Neural progenitor cell (in vitro differentiated cells): ENCODE results near the gene KRT35. TPM values are rescaled to one million over a fixed set of nuclear protein-coding genes. Genes with fewer than 3 reads are reported as not detected.

Experiments used
- DNase-seq: peaks from one replicate; pipeline ENCODE4 v3.0.0-alpha.2; 2016; ENCODE audit warnings: low spot score
- H2AFZ ChIP-seq: fragments of 200-600 bp; sonication (generic); replicated peaks from 2 replicates; pipeline ENCODE4 v1.6.1; 2016; ENCODE audit warnings: antibody characterized with exemption
- H3F3A ChIP-seq: fragments of 200-600 bp; sonication (generic); 2 replicates; pipeline ENCODE4 v1.6.1; 2016; ENCODE audit warnings: antibody characterized with exemption, low read depth
- H3K27ac ChIP-seq: fragments of 200-600 bp; sonication (generic); 2 replicates; pipeline ENCODE4 v1.5.1; 2016; ENCODE audit warnings: mild to moderate bottlenecking
- H3K27me3 ChIP-seq: fragments of 200-600 bp; sonication (generic); 2 replicates; pipeline ENCODE4 v1.6.1; 2016; ENCODE audit warnings: mild to moderate bottlenecking, moderate library complexity
- H3K36me3 ChIP-seq: fragments of 200-600 bp; sonication (generic); 2 replicates; pipeline ENCODE4 v1.5.1; 2016
- H3K4me1 ChIP-seq: fragments of 200-600 bp; sonication (generic); 2 replicates; pipeline ENCODE4 v1.6.1; 2016; ENCODE audit warnings: mixed run types
- H3K4me2 ChIP-seq: fragments of 200-600 bp; sonication (generic); 2 replicates; pipeline ENCODE4 v1.6.1; 2016
- H3K4me3 ChIP-seq: fragments of 200-600 bp; sonication (generic); 2 replicates; pipeline ENCODE4 v1.5.1; 2016
- H3K79me2 ChIP-seq: fragments of 200-600 bp; sonication (generic); 2 replicates; pipeline ENCODE4 v1.6.1; 2016; ENCODE audit warnings: low read depth
- H3K9ac ChIP-seq: fragments of 200-600 bp; sonication (generic); 2 replicates; pipeline ENCODE4 v1.6.1; 2016
- H3K9me3 ChIP-seq: fragments of 200-600 bp; sonication (generic); 2 replicates; pipeline ENCODE4 v1.5.1; 2016; ENCODE audit warnings: low read depth
- H4K20me1 ChIP-seq: fragments of 200-600 bp; sonication (generic); 2 replicates; pipeline ENCODE4 v1.6.1; 2016; ENCODE audit warnings: low read depth
- H3K27ac Mint-ChIP-seq: 3 replicates; pipeline ENCODE4 v1.8.0; 2021; ENCODE audit warnings: mixed read lengths
- H3K27me3 Mint-ChIP-seq: 2 replicates; pipeline ENCODE4 v1.8.0; 2022; ENCODE audit warnings: low read depth, mild to moderate bottlenecking, inconsistent platforms, moderate library complexity, mixed read lengths; ENCODE audit not compliant: insufficient read depth
- H3K36me3 Mint-ChIP-seq: 3 replicates; pipeline ENCODE4 v1.8.0; 2021; ENCODE audit warnings: mixed read lengths
- H3K4me1 Mint-ChIP-seq: 3 replicates; pipeline ENCODE4 v1.8.0; 2021; ENCODE audit warnings: mixed read lengths
- H3K4me3 Mint-ChIP-seq: 3 replicates; pipeline ENCODE4 v1.8.0; 2021; ENCODE audit warnings: mild to moderate bottlenecking, moderate library complexity, mixed read lengths
- H3K9me3 Mint-ChIP-seq: 3 replicates; pipeline ENCODE4 v1.8.0; 2020; ENCODE audit warnings: mixed read lengths
- CTCF ChIP-seq: fragments of 200-600 bp; sonication (generic); IDR thresholded peaks from 2 replicates; pipeline ENCODE4 v1.5.1; 2017; ENCODE audit warnings: antibody characterized with exemption, mild to moderate bottlenecking
- EZH2 ChIP-seq: fragments of 200-600 bp; sonication (generic); IDR thresholded peaks from 2 replicates; pipeline ENCODE4 v1.6.1; 2017; ENCODE audit warnings: antibody characterized with exemption, mild to moderate bottlenecking, moderate library complexity
- EZH2phosphoT487 ChIP-seq: fragments of 200-600 bp; sonication (generic); IDR thresholded peaks from 2 replicates; pipeline ENCODE4 v1.6.1; 2017; ENCODE audit warnings: antibody characterized with exemption
- total RNA-seq: library from RNA; depleted of rRNA; stranded (reverse); fragments of >200 nt; gene quantifications from 2 replicates; pipeline ENCODE4 v1.2.3, GENCODE V29; 2015; ENCODE audit warnings: low replicate concordance

The KRT35 gene
- total RNA-seq, 1 donor from 2014 or later = not detected

DNA sequence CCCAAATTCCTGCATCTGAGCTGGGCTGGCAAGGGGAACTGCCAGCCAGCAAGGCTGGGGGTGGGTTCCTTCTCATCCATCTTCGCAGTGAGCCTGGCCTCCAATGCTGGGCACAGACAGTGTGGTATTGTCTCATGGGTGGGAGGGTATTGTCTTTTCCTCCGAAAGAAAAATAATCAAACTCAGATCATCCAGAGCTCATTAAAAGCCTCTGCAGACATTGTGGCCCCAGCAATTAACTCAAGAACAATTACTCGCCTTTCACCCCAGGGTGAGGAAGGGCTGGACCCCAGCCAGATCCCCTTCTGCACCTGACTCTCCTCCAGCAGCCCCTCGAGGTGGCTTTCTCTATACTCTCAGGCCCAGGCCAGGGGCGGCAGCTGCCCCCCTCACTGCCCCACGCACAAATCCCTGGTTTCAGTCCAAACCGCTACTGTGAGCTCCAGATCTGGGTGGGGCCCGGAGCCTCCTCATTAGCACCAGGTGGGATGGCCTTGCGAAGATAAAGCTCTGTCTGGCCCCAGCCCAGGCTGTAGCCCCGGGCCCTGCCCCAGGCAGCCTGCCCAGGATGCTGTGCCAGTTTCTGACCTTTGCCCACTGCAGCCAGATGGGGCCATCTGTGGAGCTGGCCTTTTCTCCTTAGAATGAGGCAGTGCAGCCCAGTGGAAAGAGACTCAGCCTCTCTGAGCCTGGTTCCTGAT is 40.0 kb upstream of the KRT35 start:
- H3K36me3 ChIP-seq = no peaks in the 10 kb centered on the region
- H3F3A ChIP-seq = peaks cover 31% of the 10 kb centered on the region
- no peak overlapping the region for H3K4me3 ChIP-seq
- no peak overlapping the region for H2AFZ ChIP-seq
- H3K4me1 Mint-ChIP-seq = peaks cover 5% of the 10 kb centered on the region
- H3K9me3 ChIP-seq = no peaks in the 10 kb centered on the region
- peaks cover 28% of the 10 kb centered on the region for H4K20me1 ChIP-seq
- H3K36me3 Mint-ChIP-seq = no peaks in the 10 kb centered on the region
- no peak overlapping the region for H3K4me3 Mint-ChIP-seq
- peaks cover 2% of the 10 kb centered on the region for H3K9me3 Mint-ChIP-seq
- DNase-seq = no peak
- H3K4me1 ChIP-seq = peaks cover 8% of the 10 kb centered on the region
- H3K27ac Mint-ChIP-seq = peak overlapping the region; percentile 47
- H3K27ac ChIP-seq = no peak overlapping the region
- no peak overlapping the region for H3K4me2 ChIP-seq
- no peak for TF ChIP-seq EZH2
- no peak for TF ChIP-seq CTCF
- no peak for TF ChIP-seq EZH2phosphoT487
- no peak overlapping the region for H3K9ac ChIP-seq
- no peaks in the 10 kb centered on the region for H3K27me3 ChIP-seq
- H3K27me3 Mint-ChIP-seq = peaks cover 18% of the 10 kb centered on the region
- H3K79me2 ChIP-seq = peaks cover 8% of the 10 kb centered on the region

DNA sequence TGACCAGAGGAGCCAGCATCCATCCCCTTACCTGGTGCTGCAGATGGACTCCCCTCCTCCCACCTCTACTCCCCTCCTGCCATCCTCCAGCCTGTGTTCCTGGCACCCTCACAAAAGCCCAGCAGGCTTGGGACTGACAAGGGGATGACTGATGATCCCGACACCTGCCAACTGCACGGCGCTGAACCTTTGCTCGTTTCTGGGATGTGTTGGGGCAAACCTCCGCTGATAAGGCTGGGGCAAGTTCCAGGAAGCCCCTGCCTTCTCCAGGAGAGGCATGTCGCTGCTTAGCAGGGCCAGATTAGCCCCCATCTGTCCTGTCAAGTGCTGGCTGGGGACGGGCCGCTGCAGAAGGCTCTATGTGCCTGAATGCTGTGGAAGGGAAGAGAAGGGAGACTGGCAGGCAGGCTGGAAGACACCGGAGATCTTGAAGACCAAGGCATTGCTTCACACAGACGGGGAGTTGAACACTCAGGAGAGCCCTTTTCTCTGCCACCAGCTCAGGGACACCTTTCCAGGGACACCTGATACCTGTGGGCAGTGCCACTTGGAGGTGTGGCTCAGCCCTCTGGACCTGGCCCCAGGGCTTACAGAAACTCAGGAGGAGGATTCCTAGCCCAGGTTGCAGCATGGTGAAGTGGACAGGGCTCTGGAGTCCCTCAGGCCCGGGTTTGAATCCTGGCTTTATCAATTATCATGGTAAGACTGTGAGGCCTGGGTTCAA is 38.7 kb upstream of the KRT35 start:
- no peaks in the 10 kb centered on the region for H3K9me3 Mint-ChIP-seq
- Histone ChIP-seq H3K9me3 (no peaks in the 10 kb centered on the region), H3K79me2 (no peaks in the 10 kb centered on the region), H3K9ac (no peak overlapping the region), H3K36me3 (no peaks in the 10 kb centered on the region), H3K27ac (no peak overlapping the region), H2AFZ (no peak overlapping the region), H3K27me3 (no peaks in the 10 kb centered on the region), H3K4me1 (peaks cover 8% of the 10 kb centered on the region), H3F3A (peaks cover 31% of the 10 kb centered on the region), H3K4me3 (no peak overlapping the region), H4K20me1 (peaks cover 16% of the 10 kb centered on the region), H3K4me2 (no peak overlapping the region)
- H3K27me3 Mint-ChIP-seq = peaks cover 14% of the 10 kb centered on the region
- DNase-seq = no peak
- H3K36me3 Mint-ChIP-seq = no peaks in the 10 kb centered on the region
- H3K27ac Mint-ChIP-seq = no peak overlapping the region
- H3K4me3 Mint-ChIP-seq = no peak overlapping the region
- no peak for TF ChIP-seq CTCF
- no peak for TF ChIP-seq EZH2
- no peak for TF ChIP-seq EZH2phosphoT487
- H3K4me1 Mint-ChIP-seq = peaks cover 5% of the 10 kb centered on the region

DNA sequence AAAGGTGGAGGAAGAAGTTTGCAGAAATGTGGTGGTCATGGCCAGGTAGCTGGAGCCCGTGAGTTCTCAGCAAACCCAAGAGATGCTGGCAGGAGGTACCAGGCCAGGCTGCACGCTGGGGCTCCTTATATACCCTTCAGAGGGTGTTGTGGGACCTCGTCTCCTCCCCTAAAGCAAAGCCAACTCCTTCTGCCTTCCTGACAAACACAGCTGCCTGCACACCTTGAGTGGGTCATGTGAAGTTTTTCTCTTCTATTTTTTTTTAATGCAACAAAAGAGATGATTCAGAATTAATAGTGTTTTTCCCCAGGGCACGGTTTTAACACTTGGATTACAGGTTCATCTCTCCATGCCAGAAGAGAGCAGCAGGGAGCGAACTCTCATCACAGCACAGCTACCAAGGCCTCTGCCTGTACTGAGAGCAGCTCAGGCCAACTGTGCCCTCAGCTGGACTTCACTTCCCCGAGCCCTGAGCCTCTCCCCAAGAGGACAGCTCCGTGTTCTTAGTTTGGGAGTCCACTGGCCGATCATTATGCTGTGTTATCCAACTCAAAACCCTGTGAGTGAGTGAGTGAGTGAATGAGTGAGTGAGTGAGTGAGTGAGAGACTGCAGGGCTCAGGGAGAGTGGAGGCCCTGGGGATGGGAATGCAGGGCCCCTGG is 38.0 kb upstream of the KRT35 start, which contains the start of gene KRT15:
Gene KRT15, minus strand, starts transcription at position 102 of the 661 bp plus-strand sequence. Its CDS starts 63 bp downstream, at position 39.
- Mint-ChIP-seq H3K9me3 (no peaks in the 10 kb centered on the region), H3K36me3 (no peaks in the 10 kb centered on the region), H3K27ac (peak within 1 kb of the TSS; percentile 29), H3K4me3 (no peak within 1 kb of the TSS), H3K4me1 (peaks cover 5% of the 10 kb centered on the region), H3K27me3 (peaks cover 18% of the 10 kb centered on the region)
- Histone ChIP-seq H3K4me1 (peaks cover 8% of the 10 kb centered on the region), H3K4me3 (no peak within 1 kb of the TSS), H3K79me2 (no peaks in the 10 kb centered on the region), H3K9ac (no peak within 1 kb of the TSS), H3K27ac (no peak within 1 kb of the TSS), H2AFZ (no peak within 1 kb of the TSS), H3K4me2 (no peak within 1 kb of the TSS), H3K9me3 (no peaks in the 10 kb centered on the region), H3F3A (peaks cover 27% of the 10 kb centered on the region), H4K20me1 (peaks cover 13% of the 10 kb centered on the region), H3K27me3 (no peaks in the 10 kb centered on the region), H3K36me3 (no peaks in the 10 kb centered on the region)
- DNase-seq = no peak
- no peak for TF ChIP-seq CTCF
- TF ChIP-seq EZH2 = no peak
- no peak for TF ChIP-seq EZH2phosphoT487
